Activated CD4-positive, alpha-beta T cell treated with anti-CD3 and anti-CD28 coated beads for 1 hour (primary cell): ENCODE measurements around the gene NAA80.

ENCODE experiments used
- DNase-seq: peaks from one replicate; pipeline ENCODE4 v3.0.0-alpha.2; 2020

The NAA80 gene

DNA sequence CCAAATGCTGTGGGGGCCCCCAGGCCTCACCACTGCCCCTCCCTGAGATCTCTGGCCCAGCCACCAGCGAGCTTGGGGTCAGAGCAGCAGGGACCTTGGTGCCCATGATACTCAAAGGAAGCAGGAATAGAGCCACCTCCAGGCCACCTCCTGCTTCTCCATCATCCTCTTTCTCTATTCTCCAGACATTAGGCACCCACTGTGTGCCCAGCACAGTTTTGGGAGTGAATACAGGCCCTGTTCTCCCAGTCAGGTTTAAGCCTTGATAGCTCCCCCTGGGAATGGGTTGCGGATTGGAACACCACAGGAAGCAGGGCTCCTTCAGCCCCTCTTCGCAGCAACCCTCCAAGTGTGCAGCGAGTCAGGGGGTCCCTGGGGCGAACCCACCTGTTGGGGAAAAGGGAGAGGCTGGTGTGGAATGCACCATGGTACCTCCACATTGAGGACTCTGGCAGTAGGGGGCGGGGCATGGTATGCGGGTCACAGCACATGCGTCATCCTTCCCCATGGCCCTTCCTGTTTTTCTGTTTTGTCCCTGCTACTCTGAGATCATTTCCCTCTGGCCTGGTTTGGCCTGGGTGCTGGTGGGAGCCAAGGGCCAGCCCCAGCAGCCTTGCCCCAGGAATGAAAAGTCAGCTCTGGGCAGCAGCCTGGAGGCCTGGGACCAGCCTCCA is 44.5 kb downstream of the NAA80 start:
- DNase-seq, result no peak

DNA sequence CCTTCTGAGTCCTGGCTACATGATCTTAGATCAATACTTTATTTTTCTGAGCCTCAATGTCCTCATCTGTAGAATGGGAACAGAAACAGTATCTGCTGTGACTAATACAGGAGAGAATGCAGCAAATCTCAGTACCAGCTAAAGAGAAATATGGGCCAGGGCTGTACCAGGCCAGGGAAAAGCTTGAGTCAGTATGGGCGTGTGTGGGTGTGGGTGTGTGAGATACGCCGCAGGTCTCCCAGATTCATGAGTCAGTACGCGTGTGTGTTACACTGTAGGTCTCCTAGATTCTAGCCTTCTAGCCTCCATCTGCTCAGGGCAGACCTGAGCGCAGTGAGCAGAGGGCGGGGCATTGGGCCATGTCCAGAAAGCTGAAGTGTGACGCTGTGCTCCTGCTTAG is 48.0 kb downstream of the NAA80 start:
- DNase-seq, result no peak

DNA sequence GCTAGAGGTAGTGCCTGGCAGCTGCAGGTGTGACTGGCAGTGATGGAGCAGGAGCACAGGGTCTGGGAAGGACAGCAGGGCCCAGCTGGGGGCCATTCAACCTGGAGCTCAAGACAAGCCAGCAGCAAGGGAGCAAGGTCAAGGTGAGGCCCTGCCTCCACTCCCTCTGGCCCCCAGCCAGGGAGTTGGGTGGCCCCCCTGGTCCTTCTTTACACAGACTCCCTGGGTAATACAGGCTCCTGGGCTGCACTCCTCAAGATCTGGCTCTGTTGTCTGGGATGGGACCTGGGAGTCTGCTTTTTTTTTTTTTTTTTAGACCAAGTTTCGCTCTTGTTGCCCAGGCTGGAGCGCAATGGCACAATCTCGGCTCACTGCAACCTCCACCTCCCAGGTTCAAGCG is 48.7 kb downstream of the NAA80 start:
- DNase-seq, result no peak

DNA sequence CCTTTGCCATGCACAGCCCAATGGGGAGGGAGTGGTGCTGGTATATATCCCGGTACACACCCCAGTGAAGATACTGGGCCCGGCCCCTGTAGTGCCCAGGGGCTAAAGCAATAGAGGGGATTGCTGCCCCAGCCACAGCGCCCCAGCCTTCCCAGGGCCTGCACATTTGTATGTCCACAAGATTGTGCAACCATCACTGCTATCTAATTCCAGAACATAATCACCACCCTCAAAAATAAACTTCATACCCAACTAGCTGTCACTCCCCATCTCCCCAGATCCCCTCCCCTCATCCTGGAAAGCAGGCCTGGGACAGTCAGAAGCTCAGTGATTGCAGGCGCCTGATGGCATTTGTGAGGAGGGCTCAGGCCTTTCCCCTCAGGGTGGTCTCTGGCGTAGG is 49.7 kb downstream of the NAA80 start:
- no peak for DNase-seq

DNA sequence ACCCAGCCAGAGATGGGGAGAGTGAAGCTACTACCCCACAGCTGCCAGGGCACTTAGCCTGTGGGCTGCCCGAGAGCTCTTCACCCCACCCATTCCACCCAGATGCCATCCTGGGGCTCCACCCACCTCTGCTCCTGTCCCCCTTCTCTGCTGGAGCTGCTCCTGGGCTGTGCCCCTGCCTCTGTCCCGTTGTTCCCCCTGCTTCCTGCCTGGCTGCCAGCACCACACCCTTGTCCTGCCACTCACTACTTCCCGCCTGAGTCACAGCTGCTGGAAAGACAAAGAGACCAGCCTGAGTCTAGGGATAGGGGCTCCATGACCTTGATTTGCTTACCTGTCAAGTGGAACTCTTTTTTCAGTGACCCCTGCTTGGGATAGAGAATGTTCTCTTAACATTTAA is 50.8 kb downstream of the NAA80 start:
- DNase-seq, result no peak

DNA sequence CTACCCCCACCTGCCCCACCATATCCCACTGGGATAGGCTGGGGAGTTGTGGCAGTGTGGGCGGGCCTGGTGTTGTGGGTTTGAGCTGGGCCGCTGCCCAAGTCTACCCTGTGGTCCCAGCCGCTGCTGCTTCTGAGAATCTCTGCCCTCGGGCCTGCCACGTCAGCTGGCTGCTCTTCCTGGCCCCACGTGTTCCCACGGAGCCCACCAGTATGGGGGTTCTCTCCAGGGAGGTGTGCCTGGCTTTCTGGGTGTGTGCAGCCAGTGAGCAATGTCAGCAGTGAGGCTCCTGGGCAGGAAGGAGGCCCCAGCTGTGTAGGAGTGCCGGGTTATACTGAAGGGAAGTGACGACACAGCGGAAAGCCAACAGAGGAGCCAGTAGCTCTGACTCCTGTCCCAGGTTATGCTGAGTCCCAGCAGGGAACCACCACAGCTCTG is 52.7 kb downstream of the NAA80 start:
- peak; percentile 66 for DNase-seq
